ENCODE measurements around the gene COL5A3. TPM values are rescaled to one million over a fixed set of nuclear protein-coding genes. Genes with fewer than 3 reads are reported as not detected.
A peak's percentile ranks its signal among the peaks of the same experiment; 100 is the strongest.

Gene COL5A3
- total and polyA plus RNA-seq, 2 of the 13 experiments (the other 11 are each of a cell fraction or from before 2014, with no cell fraction given): 0.02 TPM; not detected in 1

DNA sequence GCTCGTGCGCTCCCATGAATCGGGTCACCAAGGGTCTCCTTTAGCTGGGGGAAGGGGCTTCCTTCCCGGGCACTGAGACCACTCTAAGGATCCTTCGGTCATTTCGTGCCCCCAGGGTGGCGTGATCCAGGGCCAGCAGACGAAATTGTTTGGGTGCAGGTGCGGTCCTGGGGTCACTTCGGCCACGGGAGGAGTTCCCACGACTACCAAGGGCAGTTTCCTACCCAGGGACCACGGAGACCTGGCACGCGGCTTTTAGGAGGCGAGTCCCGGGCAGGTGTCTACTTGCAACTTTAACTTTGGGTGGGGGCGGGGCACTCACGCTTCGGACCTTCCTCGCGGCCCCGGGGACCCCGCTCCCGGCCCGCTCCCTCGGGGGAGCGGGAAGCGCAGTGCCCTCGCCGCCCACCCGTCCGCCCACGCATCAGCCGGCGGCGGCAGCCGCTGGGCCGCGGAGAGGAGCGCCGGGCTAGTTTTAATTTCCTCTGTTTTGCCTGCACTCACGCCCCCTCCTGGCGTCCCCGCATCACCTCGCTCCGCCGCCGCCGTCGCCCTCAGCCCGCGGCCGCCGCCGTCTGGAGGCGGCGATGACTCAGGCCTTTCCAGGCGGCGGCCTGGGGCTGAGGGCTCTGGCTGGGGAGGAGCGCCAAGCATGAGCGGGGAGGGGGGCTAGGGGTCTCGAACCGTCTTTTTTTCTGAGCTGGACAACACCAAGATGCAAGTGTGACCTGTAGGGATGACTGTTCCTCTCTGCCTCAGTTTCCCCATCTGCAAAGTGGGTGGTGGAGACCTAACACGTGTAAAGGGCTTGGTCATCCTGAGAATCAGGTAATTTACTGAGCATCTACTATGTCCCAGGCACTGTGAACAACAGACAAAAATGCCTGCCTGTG is 95.7 kb downstream of the COL5A3 start (continued):
- TF ChIP-seq ZNF639 (CRISPR knock-in tag; conservative IDR thresholded peaks at IDR 0.05): no peak
- TF ChIP-seq NFE2 (CRISPR knock-in tag; IDR thresholded peaks at IDR 0.05): peak; percentile 62; the same call in 1 of the 2 replicates
- TF ChIP-seq ZMYM4 (CRISPR knock-in tag; IDR thresholded peaks at IDR 0.05): no peak
- peak; percentile 82 for TF ChIP-seq FOSL2 (CRISPR knock-in tag; IDR thresholded peaks at IDR 0.05)
- TF ChIP-seq ZNF713 (CRISPR knock-in tag; IDR thresholded peaks at IDR 0.05): no peak
- no peak for TF ChIP-seq ZNF557 (CRISPR knock-in tag; IDR thresholded peaks at IDR 0.05)
- 0 out of 2 replicates have a peak, but pooled peaks have one; percentile 9 for TF ChIP-seq GABPA (IDR thresholded peaks at IDR 0.05; ENCODE audit: low read depth, low read length)
- TF ChIP-seq GABPA (CRISPR knock-in tag; IDR thresholded peaks at IDR 0.05; ENCODE audit: low read depth): no peak
- no peak for TF ChIP-seq CBX5 (CRISPR knock-in tag; IDR thresholded peaks at IDR 0.05; ENCODE audit: borderline replicate concordance)
- TF ChIP-seq HOXA9 (CRISPR knock-in tag; IDR thresholded peaks at IDR 0.05; ENCODE audit: borderline replicate concordance): no peak
- peak; percentile 65; the same call in 1 of the 2 replicates for TF ChIP-seq CHD4 (IDR thresholded peaks at IDR 0.05; ENCODE audit: borderline replicate concordance, low read length)
- TF ChIP-seq RBM39 (IDR thresholded peaks at IDR 0.05; ENCODE audit: low read depth, low read length, poor library complexity, severe bottlenecking): peak; percentile 46
- peak; percentile 49 for TF ChIP-seq HNRNPK (IDR thresholded peaks at IDR 0.05; ENCODE audit: low read depth, low read length, poor library complexity, severe bottlenecking)
- TF ChIP-seq PRMT3 (CRISPR knock-in tag; IDR thresholded peaks at IDR 0.05; ENCODE audit: borderline replicate concordance, low read depth): no peak
- peak; percentile 70 for TF ChIP-seq STAG1 (CRISPR knock-in tag; IDR thresholded peaks at IDR 0.05)
- TF ChIP-seq NR2F6 (IDR thresholded peaks at IDR 0.05): no peak
- no peak for TF ChIP-seq NR2F6 (CRISPR knock-in tag; IDR thresholded peaks at IDR 0.05)
- peak; percentile 25; the same call in 1 of the 2 replicates for TF ChIP-seq SALL1 (CRISPR knock-in tag; IDR thresholded peaks at IDR 0.05)
- no peak for TF ChIP-seq SRSF4 (IDR thresholded peaks at IDR 0.05; ENCODE audit: low read depth, low read length, poor library complexity, severe bottlenecking)
- TF ChIP-seq, protein P1, sequence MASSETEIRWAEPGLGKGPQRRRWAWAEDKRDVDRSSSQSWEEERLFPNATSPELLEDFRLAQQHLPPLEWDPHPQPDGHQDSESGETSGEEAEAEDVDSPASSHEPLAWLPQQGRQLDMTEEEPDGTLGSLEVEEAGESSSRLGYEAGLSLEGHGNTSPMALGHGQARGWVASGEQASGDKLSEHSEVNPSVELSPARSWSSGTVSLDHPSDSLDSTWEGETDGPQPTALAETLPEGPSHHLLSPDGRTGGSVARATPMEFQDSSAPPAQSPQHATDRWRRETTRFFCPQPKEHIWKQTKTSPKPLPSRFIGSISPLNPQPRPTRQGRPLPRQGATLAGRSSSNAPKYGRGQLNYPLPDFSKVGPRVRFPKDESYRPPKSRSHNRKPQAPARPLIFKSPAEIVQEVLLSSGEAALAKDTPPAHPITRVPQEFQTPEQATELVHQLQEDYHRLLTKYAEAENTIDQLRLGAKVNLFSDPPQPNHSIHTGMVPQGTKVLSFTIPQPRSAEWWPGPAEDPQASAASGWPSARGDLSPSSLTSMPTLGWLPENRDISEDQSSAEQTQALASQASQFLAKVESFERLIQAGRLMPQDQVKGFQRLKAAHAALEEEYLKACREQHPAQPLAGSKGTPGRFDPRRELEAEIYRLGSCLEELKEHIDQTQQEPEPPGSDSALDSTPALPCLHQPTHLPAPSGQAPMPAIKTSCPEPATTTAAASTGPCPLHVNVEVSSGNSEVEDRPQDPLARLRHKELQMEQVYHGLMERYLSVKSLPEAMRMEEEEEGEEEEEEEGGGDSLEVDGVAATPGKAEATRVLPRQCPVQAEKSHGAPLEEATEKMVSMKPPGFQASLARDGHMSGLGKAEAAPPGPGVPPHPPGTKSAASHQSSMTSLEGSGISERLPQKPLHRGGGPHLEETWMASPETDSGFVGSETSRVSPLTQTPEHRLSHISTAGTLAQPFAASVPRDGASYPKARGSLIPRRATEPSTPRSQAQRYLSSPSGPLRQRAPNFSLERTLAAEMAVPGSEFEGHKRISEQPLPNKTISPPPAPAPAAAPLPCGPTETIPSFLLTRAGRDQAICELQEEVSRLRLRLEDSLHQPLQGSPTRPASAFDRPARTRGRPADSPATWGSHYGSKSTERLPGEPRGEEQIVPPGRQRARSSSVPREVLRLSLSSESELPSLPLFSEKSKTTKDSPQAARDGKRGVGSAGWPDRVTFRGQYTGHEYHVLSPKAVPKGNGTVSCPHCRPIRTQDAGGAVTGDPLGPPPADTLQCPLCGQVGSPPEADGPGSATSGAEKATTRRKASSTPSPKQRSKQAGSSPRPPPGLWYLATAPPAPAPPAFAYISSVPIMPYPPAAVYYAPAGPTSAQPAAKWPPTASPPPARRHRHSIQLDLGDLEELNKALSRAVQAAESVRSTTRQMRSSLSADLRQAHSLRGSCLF (CRISPR knock-in tag; IDR thresholded peaks at IDR 0.05; ENCODE audit: borderline replicate concordance): no peak
- TF ChIP-seq DZIP1 (CRISPR knock-in tag; IDR thresholded peaks at IDR 0.05): no peak
